HG03139 (cell line): ENCODE data around the gene CSMD2.

Source experiments
- ATAC-seq: cut with Tn5 transposase; IDR thresholded peaks from one replicate; pipeline ENCODE4 v1.9.1; 2021; ENCODE audit not compliant: unreplicated experiment

The CSMD2 gene

DNA sequence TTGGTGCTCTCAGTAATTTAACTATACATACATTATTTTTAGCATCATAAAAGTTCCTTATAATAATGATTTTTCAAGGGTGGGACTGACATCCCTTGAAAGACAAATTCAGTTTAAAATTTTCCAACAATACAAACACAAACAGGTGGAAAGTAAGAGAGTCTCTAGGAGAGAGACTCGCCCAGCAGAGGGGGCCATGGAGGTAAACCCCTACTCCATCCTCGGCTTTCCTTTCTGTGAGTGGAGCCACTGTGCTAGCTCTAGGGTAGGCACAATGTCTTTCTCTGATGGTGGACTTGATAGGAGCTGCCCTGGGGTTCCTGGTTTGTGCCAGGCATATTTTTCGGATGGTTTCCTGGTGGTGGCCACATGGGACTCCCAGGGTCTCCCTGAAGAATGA, 8.3 kb downstream of the CSMD2 start:
- no peak for ATAC-seq

DNA sequence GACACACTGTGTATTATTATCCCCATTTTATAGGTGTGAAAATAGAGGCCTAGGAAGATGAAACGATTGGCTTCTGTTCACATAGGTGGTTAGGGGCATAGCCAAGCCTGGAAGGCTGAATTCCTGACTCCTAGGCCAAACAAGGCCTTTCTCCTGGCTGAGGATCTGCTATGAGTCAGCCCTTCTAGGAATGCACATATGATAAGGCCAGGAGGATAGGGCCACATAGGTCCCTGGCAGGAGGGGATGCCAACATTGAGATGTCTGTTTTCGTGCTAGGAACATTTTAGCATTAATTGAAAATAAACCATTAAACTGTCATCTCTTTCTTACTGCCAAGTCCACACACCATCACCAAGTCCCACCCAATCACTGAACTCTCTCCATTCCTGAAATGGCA, 9.2 kb downstream of the CSMD2 start:
- ATAC-seq, result no peak

DNA sequence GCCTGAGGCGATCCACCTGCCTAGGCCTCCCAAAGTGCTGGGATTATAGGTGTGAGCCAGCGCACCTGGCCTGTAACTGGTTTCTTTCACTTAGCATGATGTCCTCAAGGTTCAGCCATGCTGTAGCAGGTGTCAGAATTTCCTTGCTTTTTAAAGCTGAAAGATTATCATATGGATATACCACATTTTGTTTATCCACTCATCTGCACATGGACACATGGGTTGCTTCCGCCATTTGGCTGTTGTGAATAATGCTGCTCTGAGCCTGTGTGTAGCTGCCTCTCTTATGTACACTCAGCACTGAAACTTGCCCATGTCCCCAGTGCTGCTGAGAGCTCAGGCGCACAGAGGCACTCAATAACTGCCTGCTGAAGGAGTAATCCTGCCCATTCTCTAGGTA, 11.8 kb downstream of the CSMD2 start:
- ATAC-seq, result no peak

DNA sequence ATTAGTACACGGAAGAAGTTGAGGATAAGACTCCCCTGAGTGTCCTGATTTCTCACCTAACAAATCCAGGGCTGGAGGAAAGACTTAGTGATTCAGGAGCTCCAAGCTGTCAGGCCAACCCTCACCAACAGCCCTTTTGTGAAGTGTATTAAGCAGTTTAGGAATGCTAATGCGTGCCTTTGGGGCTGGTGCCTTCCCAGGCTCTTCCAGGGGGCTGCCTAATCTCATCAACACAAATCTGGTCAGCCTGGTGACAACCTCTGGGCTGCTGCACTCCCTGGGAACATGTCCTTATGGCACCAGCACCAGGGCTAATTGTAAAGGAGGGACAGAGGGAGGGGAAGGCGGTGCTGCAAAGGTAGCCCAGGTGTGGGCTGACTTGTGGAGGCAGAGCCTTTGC, 15.5 kb downstream of the CSMD2 start:
- no peak for ATAC-seq

DNA sequence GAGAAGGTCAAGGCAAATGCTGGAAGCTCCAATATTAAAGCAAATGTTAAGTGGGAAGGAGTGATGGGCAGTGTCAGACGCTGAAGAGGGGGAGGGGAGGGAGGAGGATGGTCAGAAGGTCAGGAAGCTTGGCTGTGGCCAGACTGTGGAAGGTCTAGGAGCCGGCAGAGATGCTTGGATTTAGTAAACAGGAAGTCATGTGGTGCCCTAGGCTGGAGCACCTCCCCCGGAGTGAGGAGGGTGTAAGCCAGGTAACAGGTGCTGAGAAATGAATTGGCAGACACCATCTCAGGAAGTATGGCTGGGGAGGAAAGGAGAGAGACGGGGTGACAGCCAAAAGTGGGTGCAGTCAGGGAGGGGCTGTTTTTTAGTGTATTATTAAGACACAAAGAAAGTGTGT, 17.7 kb downstream of the CSMD2 start:
- ATAC-seq, result no peak

DNA sequence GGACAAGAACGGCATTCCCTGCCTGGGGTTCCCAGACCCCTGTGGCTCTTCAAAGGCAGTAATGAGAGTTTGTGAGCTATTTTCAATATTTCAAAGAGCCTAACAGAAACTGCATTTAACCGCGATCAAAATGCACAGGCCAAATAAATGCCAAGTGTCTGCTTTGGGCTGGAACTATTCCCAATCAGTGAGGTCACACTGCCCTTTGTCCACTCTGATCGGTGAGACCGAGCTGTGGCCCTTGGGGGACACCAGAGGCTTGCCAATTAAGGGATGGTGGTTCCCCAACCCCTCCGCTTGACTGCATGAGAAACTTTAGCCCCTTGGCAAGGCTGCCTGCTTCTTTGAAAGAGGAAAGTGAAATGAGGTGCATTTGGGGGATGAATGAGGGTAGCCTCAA, 20.3 kb downstream of the CSMD2 start:
- no peak for ATAC-seq

DNA sequence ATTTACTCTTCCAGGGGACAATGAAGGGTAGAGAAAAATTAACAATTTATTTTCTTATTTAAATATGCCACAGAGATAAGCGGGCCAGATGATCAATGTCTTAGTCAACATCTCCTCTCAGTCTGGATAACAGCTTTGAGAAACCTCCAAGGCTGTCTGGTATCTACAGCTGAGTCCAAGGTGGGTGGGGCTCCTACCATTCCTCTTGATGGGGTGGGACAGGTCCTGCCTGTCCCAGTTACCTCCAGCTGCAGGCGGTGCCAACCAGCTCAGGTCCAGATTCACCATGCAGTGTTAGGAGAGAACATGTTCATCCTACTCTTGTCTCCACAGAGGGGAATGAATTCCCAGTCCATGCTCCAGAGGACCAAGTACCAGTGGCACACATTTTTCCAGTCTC, 21.1 kb downstream of the CSMD2 start:
- ATAC-seq, result no peak

DNA sequence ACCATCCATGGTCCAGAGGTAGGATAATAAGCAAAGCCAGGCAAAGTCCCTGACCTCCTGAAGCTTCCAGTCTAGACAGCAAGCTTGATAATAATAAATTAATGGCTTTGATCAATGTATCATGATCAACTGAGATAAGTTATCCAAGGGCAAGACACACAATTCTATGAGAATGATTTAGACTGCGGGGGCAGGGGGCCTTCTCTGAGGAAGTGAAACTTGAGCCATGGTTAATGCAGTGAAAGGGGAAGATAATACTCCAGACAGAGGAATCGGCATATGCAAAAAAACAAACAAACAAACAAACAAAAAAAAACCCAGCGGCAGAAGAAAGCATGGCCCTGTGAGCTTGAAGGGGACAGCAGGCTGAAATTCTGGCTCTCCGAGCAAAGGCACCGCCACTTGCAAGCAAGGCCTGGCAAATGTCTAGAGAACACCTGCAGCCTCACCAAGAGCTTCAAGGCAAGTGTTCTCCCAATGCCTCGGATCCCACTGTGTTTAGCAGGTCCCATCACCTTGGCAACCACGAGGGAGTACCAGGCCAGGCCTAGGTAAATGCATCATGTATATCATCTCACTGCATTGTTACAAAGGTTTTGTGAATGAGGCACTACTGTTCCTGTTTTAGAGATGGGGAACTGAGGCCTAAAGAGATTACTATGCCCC, 24.9 kb downstream of the CSMD2 start:
- ATAC-seq, result no peak

DNA sequence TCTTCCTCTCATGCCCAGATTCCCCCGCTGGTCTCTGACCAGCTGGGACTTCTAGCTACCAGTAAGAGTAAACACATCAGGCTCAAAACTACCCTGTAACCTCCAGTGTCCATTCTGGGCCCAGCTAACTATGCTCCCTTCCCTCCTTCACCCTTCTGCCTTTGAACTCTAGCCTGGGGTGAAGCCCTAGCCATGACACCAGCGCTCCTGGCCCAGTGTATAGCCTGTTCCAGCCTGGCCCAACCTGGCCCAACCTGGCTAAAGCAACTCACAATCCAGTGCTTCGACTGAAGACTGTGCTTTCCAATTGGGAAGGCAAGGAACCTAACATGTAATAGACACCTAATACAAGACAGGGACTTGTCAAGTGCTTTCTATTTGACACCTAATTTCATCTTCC, 27.6 kb downstream of the CSMD2 start:
- no peak for ATAC-seq

DNA sequence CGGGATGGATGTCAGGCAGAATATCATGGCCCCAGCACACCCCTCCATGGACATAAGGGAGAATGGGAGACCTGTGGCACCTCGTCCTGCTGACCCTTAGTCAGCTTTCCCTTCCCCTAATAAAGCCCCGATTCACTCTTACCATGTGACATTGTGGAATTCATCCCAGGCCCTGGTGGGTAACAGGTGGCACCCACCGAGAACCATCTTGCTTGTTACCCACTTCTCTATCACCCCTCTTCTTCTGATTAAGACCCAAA, 32.9 kb downstream of the CSMD2 start:
- no peak for ATAC-seq

DNA sequence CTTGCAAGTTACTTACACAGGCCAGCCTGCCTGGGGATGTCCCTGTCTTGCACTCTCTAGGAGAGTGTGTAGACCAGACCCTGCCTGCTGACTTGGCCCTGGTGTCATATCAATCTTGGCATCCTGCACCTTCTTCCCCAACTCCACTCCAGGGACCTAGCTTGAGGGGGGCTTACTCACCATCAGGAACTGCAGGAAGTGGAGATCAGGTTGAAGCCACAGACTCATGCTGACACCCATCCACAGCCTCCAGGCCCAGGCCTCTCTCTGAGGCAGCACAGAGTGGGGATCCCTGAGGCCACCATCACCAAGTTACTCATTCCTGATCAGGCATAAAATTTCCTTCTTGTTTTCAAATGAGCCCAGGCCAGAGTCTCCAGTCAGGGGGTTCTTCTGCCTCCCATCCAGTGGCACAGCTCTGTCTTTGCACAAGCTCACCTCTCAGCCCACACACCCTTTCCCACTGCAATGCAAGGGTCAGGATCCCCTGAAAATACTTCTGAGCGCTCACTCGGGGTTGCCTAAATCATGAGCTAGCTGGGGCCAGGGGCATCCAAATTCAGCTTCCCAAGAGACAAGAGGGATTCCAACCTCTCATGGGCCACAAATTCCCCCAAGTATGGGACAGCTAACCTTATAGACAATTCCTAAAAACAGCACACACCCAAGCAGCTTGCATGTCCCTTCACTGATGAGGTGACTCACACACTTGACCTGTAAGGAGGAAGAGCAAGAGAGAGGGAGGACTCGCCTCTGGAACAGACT, 33.5 kb downstream of the CSMD2 start:
- no peak for ATAC-seq

DNA sequence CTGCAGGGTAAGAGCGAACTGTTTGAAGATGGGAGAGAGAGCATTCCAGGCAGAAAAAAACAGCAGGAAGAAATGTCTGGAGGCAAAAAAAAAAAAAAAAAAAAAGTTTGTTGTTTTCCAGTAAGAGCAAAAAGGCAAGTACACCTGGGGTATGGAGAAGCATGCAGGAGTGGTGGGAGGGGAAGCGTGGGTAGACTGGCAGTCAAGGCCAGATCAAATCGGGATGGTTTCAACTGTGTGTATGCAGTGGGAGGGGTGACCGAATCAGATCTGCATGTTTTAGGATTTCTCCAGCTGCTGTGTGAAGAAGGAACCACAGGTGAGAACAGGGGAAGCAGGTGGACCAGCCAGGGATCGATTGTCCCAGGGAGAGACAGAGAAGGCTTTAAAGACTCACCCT, 34.7 kb downstream of the CSMD2 start:
- ATAC-seq, result no peak

DNA sequence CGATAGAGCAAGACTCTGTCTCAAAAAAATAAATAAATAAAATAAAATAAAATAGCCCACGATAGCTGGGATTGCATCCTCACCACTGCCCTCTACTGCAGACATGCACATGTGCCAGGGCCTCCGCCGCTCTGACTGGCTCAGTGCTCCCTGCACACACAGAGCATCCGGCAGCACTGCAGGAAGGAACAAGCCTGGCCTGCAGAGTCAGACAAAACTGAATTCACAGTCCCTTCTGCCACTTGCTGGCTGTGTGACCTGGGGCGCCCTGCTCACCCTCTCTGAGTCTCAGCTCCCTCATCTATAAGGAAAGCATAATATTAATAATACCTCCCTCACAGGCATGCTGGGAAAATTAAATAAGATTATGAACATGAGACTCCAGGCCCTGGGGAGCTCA, 35.4 kb downstream of the CSMD2 start:
- no peak for ATAC-seq

DNA sequence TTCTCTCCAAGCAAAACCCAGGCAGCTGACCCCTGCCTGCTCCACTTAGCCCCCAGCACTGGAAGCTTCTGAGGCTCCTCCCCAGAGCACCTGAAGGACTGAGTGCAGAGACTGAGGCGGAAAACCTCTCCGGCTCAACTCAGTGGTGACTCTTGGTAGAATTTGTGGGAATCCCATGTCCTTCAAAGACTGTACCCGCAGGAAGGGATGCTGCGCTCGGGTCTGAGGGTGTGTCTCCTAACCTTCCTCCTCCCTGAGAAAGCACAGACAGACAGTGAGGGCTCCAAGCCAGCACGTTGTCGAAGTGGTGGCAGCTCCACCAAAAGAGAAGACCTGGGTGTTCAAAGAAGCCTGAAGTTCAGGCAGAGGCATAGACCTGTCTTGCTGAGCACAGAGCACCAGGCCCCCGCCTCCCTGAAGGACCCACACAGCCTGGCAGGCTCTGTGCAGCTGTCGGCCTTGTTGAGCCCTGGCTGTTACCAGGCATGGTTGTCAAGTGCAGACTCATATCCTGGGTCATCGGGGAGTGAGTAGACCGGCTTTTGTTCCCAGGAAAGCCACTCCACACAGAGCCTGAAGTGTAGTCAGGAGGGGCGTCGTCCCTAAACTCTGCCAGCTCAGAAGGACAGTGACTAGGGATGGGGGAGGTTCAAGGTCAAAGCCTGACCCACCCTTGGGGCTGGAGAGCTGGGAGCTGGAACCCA, 36.7 kb downstream of the CSMD2 start:
- no peak for ATAC-seq

DNA sequence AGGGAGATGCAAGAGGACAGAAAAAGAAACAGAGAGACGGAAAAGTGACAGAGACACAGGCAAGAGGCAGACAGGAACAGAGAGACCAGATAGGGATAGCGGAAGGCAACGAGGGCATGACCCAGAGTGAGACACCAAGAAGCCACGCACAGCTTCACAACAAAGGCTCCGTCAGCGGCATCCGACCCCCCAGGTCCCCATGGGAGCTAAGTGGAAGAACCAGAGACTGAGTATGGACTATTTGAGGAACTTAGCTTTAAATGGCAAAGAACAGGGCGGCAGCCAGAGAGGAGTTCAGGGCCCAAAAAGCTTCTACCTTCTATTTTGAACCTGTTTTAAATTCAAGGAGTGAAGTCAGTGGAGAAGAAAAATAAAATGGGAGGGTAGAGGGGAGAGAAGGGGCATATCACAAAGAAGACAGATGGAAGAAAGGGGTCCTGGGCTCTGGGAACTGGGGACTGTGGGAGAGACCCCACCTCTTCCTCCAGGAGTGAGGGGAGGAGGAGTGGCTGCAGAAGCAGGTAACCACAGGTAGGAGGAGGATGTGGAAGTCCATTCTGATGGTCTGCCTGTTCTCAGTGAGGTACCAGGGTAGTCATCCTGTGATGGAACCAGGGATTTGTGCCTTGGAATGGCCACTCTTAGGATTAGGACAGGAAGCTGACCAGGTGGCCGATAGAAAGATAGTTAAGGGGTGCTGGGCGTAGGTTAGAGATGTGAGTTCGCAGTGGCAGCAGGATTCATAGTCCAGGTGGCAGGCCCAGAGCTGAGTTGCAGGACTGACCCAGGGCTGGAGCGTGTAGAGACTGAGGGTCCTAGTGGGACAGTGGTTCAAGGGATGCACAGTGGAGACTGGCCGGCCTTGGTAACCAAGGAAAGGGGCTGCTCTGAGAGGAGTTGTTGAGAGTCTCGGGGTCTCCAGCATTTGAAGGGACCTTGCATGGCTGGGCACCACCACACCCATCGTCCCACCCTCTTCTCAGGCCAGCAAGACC, 37.7 kb downstream of the CSMD2 start:
- ATAC-seq, result no peak

DNA sequence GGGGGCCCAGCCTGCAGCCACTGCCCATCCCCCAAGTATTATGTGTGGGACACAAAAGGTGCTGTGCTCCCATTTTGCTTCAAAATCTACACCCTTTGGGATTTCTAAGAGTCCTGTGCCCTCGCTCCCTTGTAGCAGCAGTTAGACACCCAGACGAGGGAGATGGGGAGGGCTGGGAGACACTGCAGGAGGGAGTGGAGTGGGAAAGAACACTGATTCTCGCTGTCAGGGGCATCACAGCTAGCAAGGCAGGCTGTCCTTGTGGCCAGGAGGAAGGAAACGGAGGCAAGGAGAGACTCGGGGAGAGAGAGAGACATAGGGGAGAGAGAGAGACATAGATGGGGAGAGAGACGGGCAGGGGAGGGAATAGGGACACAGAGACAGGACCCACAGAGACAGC, 38.5 kb downstream of the CSMD2 start:
- ATAC-seq, result no peak

DNA sequence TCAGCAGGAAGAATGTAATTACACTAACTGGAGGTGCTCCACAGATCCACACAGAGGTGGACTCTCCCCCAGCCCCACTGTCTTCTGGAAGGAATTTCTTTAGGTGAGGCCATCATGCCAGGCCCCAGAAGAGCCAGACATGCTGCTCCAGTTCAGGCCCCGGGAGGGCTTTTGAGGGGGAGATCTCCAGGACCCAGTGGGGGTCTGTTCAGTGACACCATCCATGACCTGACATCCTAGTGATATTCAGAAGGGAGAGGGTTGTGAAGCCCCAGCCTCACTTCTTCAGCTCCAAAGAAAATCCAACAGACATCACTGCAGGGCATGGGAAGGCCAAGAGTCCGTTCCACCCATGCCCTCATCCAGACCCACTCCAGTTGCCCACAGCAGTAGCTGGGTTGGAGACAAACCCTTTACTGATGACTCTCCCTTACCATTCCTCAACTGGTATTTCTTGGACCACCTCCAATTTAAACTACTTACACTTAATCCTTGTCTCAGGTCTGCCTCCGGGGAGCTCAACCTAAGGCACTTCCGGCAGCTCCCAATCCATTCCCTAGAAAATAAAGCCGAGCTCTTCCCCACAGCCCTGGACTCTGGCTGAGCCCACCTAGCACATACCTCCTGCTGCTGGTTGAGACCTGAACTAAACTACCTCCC, 39.2 kb downstream of the CSMD2 start:
- no peak for ATAC-seq

DNA sequence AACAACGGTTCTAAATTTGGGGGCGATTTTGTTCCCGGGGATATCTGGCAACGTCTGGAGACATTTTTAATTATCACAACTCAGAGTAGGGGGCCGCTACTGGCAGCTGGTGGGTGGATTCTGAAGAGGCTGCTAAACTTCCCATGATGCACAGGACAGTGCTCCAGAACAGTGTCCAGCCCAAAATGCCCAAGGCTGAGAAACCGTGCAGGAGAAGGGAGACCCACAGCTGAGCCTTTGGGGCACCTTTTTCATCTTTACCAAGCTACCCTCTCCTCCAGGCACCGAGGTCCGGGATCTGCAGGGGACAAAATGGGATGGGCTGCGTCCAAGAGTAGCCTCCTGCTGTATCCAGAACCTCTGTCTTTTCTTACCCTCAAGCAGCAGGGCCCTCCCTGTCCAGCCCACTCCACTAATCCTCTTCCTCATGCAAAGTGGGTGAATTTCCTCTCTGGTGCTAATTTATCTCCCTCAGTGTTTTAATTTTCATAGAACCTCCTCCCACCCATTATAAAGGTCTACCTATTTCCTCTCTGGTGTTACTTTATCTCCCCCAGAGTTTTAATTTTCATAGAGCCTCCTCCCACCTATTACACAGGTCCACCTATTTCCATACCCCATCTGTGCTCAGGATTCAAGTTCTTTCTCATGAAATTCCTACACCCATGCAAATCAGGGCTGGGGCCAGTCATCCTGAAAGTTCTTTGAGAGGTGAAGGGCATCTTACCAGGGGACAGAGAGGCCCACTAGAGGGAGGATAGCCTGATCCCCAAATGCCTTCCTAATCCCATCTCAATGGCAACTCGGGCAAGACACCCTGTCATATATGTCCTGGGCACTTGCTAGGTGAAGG, 42.7 kb downstream of the CSMD2 start:
- no peak for ATAC-seq

DNA sequence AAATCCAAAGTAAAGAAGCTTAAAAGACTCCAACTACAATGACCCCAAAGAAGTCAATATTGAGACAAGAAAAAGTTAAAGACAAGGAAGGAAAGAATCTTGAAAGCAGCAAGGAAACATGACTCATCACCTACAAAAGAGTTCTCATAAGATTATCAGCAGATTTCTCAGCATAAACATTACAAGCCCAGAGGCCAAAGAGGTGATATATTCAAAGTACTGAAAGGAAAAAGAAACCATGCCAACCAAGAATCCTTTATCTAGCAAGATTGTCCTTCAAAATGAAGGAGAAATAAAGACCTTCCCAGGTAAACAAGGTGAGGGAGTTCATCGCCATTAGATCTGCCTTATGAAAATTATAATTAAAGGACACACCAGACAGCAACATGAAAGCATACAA, 49.8 kb downstream of the CSMD2 start:
- ATAC-seq, result no peak

DNA sequence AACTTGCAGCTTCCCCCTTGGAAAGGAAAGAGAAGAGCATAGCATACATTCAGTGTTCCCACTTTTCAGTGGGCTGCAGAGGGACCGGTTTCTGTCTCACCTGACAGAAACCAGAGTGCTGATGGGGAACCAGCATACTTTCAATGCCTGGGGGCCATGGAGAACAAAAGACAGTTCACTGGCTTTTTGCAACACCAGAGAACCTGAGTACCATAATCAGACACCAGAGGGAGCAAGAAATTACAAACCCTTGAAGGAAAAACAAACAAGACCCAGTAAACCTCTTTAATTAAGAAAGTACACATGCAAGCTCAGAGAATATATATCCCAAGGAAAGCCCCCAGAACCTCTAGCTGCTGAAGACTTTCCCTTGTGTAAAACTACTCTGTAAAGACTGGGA, 51.1 kb downstream of the CSMD2 start:
- ATAC-seq, result no peak
